ENCODE measurements around the gene UBALD1.
"Not testable (repeated sequence)": the region's sequence is repeated elsewhere in the genome, so short reads cannot be mapped to it uniquely, and the experiment has no call there.

Gene UBALD1

GRCh38 chr16:4651827-4652226 is 37.1 kb upstream of the UBALD1 start:
- no peak for DNase-seq (ENCODE audit: extremely low read depth, low read depth)

GRCh38 chr16:4650443-4651074 is 35.9 kb upstream of the UBALD1 start:
- DNase-seq (ENCODE audit: extremely low read depth, low read depth); H3K4me3 ChIP-seq (replicated peaks; ENCODE audit: low read depth, low read length): not testable (repeated sequence)
- TF ChIP-seq, protein P1, sequence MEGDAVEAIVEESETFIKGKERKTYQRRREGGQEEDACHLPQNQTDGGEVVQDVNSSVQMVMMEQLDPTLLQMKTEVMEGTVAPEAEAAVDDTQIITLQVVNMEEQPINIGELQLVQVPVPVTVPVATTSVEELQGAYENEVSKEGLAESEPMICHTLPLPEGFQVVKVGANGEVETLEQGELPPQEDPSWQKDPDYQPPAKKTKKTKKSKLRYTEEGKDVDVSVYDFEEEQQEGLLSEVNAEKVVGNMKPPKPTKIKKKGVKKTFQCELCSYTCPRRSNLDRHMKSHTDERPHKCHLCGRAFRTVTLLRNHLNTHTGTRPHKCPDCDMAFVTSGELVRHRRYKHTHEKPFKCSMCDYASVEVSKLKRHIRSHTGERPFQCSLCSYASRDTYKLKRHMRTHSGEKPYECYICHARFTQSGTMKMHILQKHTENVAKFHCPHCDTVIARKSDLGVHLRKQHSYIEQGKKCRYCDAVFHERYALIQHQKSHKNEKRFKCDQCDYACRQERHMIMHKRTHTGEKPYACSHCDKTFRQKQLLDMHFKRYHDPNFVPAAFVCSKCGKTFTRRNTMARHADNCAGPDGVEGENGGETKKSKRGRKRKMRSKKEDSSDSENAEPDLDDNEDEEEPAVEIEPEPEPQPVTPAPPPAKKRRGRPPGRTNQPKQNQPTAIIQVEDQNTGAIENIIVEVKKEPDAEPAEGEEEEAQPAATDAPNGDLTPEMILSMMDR (IDR thresholded peaks at IDR 0.05; ENCODE audit: low read depth, low read length, missing control alignments), result peak; percentile 83

More at GRCh38 chr16:4651827-4652226, 37.1 kb upstream of the UBALD1 start:
- TF ChIP-seq, protein P1 (IDR thresholded peaks at IDR 0.05; ENCODE audit: low read depth, low read length, missing control alignments), result no peak
- no peak overlapping the region for H3K4me3 ChIP-seq (replicated peaks; ENCODE audit: low read depth, low read length)

DNA sequence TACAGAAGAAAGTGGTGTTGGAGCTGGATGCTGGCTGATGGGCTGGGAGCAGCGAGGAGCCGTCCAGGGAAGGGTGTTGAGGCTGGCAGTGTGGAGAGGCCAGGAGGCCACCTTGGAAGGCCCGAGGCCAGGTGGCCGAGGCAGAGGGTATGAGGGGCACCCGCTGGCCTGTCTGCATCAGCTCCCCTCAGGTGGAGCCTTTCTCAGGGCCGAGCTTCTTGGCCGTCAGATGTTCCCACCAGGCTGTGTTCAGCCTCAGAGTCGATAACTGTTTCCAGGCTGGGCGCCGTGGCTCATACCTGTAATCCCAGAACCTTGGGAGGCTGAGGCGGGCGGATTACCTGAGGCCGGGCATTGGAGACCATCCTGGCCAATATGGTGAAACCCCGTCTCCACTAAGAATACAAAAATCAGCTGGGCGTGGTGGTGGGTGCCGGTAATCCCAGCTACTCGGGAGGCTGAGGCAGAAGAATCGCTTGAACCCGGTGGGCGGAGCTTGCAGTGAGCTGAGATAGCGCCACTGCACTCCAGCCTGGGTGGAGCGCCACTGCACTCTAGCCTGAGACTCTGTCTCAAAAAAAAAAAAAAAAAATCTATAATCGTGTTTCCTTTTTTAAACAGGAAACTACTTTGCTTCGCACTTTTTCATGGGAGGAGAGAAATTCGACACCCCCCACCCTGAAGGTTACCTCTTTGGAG is 35.2 kb upstream of the UBALD1 start:
- no peak for DNase-seq (ENCODE audit: extremely low read depth, low read depth)
- no peak overlapping the region for H3K4me3 ChIP-seq (replicated peaks; ENCODE audit: low read depth, low read length)
- TF ChIP-seq, protein P1 (IDR thresholded peaks at IDR 0.05; ENCODE audit: low read depth, low read length, missing control alignments), result no peak

DNA sequence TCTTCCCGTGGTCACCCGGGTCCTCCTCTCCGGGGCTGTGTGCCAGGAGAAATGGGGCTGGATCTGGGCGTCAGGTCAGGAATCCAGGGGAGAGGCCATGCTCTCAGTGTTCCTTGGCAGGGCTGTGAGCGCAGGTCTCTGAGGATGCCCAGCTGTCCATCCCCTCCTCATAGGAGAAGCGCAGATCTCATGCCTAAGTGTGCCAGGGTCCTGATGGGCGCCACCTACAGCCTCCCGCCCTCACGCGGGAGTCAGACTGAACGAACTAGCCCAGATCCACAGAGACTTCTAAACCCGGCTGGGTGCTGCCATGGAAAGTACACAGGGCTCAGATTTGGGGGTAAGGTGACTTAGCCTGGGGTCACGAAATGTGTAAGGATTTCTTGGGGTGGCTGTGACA is 34.2 kb upstream of the UBALD1 start:
- DNase-seq (ENCODE audit: extremely low read depth, low read depth), result no peak
- no peak overlapping the region for H3K4me3 ChIP-seq (replicated peaks; ENCODE audit: low read depth, low read length)
- TF ChIP-seq, protein P1 (IDR thresholded peaks at IDR 0.05; ENCODE audit: low read depth, low read length, missing control alignments), result no peak

DNA sequence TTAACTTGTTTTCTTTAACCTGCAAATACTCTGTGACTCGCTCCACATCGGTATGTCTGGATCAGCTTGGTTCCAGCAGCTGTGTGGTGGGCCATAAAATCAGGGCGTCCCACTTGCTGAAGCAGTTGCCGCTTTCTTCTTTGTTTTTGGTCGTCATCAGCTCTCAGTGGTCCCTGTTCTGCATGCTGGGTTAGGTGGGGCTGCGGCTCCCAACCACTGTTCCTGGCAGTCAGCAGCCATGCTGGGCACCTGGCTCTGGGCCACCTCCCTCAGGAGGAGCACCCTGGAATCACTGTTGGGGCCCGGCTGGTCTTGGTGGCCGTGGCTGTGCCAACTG is 32.9 kb upstream of the UBALD1 start:
- TF ChIP-seq, protein P1 (IDR thresholded peaks at IDR 0.05; ENCODE audit: low read depth, low read length, missing control alignments), result no peak
- no peak overlapping the region for H3K4me3 ChIP-seq (replicated peaks; ENCODE audit: low read depth, low read length)
- DNase-seq (ENCODE audit: extremely low read depth, low read depth), result no peak

GRCh38 chr16:4646773-4647643 is 32.3 kb upstream of the UBALD1 start:
- DNase-seq (ENCODE audit: extremely low read depth, low read depth), result no peak
- no peak overlapping the region for H3K4me3 ChIP-seq (replicated peaks; ENCODE audit: low read depth, low read length)
- TF ChIP-seq, protein P1 (IDR thresholded peaks at IDR 0.05; ENCODE audit: low read depth, low read length, missing control alignments), result no peak
